AG09309 (cell line): ENCODE measurements around the gene UNC13B.

Source experiments
- DNase-seq: peaks from one replicate; pipeline ENCODE4 v3.0.0-alpha.2; 2010; ENCODE audit warnings: low read depth
- H3K4me3 ChIP-seq: 2 replicates; pipeline ENCODE4 v1.5.1; 2011; ENCODE audit warnings: mild to moderate bottlenecking, low read depth, low read length, moderate library complexity; ENCODE audit not compliant: control insufficient read depth
- CTCF ChIP-seq: IDR thresholded peaks from 2 replicates; pipeline ENCODE4 v1.5.1; 2011; ENCODE audit warnings: mild to moderate bottlenecking, low read depth, low read length, inconsistent platforms; ENCODE audit not compliant: insufficient read depth, control insufficient read depth; ENCODE audit errors: missing control alignments

The UNC13B gene

DNA sequence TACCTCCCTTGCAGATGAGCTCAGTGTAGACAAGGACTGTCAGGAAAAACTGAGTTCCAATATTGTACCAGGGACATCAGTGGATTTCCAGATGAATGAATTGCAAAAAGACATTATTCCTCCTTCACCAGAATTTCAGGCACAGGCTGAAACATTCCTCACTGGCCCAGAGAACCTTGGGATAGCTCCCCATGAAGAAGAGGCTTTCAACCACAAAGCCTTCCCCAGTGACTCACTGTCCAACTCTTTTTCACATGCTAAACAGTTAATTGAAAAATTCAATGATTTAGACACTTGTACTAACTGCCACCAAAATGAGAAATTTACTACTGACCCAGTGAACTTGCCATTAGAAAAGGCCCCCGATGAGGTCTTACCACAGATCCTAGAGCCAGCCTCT lies 144.5 kb downstream of the UNC13B start:
- no peak for TF ChIP-seq CTCF
- no peak overlapping the region for H3K4me3 ChIP-seq
- no peak for DNase-seq

GRCh38 chr9:35308316-35308715 lies 146.5 kb downstream of the UNC13B start:
- TF ChIP-seq CTCF, result no peak
- no peak overlapping the region for H3K4me3 ChIP-seq
- DNase-seq, result no peak

DNA sequence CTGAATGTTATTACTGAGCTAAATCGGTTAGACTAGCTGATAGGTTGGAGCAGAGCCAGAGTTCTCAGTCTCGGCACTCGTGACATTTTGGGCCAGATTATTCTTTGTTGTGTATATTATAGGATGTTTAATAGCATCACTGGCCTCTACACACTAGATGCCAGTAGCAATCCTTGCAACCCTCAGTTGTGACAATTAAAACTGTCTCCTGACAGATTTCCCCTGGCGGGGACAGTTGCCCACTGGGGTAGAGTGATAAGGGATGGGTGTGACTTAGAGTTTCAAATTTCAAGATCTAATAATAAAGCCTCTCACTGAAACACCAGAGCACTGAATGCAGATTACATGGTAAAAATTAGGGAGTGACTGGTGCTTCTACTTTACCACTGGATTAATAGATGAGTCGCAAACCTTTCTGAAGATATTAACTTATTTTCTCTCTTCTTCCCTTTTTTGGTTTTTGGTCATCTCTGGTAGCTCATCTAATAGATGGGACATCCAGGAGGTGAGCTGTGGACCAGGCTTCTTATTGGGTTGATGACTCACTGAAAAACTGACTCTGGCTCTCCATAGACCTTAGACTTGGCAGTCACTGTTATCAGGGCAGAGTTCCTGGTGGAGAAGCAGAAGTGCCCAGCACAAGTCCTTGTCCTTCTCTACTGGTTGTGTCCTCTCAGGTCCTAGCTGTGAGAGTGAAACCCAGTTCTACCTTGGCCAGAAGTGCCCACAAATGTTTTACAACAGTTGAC lies 150.3 kb downstream of the UNC13B start:
- no peak for TF ChIP-seq CTCF
- DNase-seq, result no peak
- no peak overlapping the region for H3K4me3 ChIP-seq

DNA sequence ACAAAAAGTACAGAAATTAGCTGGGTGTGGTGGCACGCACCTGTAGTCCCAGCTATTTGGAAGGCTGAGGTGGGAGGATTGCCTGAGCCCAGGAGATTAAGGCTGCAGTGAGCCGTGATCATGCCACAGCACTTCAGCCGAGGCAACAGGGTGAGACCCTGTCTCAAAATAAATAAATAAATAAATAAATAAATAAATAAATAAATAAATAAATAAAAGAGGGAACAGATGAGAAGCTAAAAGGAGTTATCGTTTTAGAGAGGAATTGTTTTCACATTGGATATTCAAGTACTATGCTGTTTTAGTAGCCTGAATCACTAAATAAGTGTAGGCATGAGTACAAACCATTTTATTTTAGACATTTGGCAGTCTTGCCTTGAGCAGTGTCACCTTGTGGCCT lies 151.7 kb downstream of the UNC13B start:
- no peak for TF ChIP-seq CTCF
- DNase-seq, result no peak
- H3K4me3 ChIP-seq, result no peak overlapping the region

- no peak for TF ChIP-seq CTCF
- peak; percentile 27 for DNase-seq
Measured at GRCh38 chr9:35313916-35314315, 152.1 kb downstream of the UNC13B start.

DNA sequence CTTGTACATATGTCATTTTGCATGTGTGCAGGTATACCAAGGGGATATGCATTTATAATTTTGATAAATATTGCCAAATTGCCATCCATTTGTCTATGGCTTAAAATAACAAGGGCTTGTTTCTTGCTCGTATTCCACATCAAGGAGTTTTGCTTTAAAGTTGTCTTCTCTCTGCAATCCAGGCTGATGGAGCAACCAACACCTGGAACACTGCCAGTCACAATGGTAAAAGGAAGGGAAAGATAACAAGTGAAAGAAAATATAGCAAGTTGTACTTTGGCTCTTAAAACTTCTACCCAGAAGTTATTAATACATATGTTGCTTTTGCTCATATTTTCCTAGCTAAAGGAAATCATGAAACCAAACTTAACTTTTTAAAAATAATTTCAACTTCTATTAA lies 156.9 kb downstream of the UNC13B start:
- no peak for DNase-seq
- TF ChIP-seq CTCF, result no peak
- no peak overlapping the region for H3K4me3 ChIP-seq

More at GRCh38 chr9:35313916-35314315, 152.1 kb downstream of the UNC13B start:
- no peak overlapping the region for H3K4me3 ChIP-seq
